NCI-H1436 treated with DMSO at 0.1 percent for 48 hours (cell line): ENCODE data around the gene ZNF77.
"Not testable (repeated sequence)": the region's sequence is repeated elsewhere in the genome, so short reads cannot be mapped to it uniquely, and the experiment has no call there.

Source experiments
- DNase-seq: peaks from one replicate; lab custom pipeline; 2025; lab: John Stamatoyannopoulos, UW

ZNF77 gene

DNA sequence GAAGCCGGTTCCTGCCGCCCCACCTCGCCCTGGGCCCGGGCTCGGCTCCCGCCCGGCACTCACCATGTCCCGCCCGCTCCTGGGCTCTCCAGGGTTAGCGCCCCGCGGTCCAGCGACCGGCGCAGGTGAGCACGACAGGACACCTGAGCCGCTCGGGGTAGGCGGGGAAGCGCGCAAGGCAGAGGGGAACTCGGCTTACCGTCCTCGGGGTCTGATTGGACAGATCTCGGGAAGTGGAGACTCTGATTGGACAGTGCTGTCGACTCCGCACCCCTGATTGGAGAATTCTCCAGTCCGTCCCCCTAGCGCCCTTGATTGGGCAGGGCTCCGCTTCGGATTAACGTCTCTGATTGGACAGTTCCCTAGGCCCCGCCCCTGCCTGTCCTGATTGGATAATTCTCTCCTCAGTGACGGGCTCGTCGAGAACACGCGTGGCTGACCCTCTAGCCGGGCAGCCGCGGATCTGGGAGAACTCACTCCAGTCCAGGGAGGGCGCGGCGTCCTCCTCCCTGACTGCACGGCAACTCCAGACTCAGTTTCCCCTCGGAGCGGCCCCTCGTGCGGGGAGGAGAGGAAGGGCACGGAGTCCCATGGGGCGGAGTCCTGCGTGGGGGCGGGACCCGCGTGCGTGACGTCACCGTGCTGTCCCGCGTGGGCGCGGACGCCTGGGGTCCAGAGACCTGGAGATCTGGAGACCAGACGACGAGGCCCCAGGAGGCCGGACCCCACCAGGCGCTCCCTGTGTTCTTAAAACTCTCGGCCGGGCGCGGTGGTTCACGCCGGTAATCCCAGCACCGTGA lies at the start of gene ZNF77:
TSS of gene ZNF77 (minus strand) at position 197 of the 800 bp plus-strand sequence. CDS start at position 66, 131 bp downstream.
- peak; percentile 98 for DNase-seq

DNA sequence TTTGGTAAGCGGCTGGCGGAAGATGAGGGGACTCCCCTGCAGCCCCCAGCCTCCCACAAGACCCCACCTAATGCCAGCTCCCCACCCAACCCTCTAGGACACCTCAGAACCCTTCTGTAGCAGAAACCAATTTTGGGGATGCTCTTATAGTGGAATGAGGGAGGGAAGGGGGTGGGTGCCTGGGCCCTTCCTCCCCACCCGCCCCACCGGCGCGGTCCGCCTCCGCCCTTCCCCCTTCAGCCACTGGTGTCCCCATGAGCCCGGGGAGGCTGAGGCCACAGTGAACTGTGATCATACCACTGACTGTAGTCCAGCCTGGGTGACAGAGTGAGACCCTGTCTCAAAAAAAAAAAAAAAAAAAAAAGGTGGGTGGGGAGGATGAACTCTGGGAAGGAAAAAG lies 48.8 kb upstream of the ZNF77 start:
- DNase-seq, result no peak

DNA sequence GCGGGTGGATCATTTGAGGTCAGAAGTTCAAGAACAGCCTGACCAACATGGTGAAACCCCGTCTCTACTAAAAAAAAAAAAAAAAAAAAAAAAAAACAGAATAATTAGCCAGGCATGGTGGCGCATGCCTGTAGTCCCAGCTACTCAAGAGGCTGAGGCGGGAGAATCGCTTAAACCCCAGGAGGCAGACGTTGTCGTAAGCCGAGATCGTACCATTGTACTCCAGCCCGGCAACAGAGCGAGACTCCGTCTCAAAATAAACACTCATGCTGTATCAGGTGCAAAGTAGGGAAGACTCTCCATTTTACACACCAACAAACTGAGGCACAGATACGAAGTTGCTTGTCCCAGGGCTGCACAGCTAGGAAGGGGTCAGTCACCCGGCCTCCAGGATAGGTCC lies 48.2 kb upstream of the ZNF77 start:
- no peak for DNase-seq

DNA sequence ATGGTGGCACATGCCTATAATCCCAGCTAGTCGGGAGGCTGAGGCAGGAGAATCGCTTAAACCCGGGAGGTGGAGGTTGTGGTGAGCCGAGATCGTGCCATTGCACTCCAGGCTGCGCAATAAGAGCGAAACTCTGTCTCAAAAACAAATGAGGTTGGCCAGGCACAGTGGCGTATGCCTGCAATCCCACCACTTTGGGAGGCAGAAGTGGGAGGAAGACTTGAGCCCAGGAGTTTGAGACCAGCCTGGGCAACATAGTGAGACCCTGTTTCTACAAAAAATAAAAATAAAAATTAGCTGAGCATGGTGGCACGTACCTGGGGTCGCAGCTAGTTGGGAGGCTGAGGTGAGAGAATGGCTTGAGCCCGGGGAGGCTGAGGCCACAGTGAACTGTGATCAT lies 47.6 kb upstream of the ZNF77 start:
- DNase-seq, result not testable (repeated sequence)

DNA sequence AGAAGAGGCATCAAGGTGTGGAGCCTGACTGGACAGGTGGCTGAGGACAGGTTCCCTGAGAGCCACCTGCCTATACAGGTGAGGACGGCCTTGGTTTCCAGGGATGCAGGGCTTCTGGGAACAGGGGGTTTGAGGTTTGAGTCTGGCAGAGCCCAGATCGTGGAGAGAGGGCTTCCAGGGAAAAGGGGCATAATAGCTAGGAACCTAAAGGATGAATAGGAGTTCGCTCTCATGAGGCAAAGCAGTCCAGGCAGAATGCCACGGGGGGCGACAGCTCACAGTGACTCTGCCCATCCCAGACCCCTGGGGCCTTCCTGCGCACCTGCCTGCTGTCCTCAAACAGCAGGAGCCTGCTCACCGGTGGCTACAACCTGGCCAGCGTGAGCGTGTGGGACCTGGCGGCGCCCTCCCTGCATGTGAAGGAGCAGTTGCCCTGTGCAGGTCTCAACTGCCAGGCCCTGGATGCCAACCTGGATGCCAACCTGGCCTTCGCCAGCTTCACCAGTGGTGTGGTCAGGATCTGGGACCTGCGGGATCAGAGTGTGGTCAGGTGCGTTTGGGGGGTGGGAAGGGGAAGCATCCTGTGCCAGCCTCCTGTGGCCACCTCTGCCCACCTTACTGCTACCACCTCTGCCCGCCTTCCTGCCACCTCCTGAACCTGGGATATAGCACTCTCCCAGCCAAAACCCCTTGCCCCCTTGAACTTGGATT lies 44.6 kb upstream of the ZNF77 start:
- no peak for DNase-seq

DNA sequence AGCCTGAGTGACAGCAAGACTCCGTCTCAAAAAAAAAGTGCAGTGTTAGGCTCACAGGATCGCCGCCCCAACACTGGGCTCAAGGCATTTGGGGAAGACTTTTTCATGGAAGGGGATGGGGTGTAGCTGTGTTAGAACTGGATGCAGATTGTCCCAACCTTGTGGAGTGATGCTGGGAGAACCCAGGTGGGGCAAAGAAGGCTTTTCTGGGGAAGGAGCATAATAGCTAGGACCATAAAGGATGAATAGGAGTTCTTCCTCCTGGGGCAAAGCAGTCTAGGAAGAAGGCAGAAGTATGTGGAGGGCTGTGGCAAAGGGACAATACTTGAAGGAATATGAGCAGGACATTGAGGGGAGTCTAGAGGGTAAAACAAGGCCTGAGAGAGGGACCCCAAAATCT lies 43.8 kb upstream of the ZNF77 start:
- DNase-seq, result no peak

DNA sequence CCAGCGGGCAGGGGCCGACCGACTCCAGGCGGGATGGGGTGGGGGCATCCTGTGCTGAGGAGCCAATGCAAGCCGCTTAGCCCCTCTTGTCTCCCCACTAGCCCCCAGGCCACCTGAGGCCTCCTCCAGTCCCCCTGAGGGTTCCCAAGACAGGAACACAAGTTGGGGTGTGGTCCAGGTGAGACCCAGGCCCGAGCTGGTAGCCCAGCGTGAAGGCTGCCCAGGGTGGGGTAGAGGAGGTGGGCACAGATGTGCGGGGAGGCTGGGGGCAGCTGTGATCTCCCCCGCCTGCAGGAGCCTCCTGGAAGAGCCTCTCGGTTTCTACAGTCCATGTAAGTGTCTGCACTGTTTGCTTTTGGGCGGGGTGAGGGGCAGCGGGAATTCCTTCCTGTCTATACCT lies 43.0 kb upstream of the ZNF77 start:
- no peak for DNase-seq

DNA sequence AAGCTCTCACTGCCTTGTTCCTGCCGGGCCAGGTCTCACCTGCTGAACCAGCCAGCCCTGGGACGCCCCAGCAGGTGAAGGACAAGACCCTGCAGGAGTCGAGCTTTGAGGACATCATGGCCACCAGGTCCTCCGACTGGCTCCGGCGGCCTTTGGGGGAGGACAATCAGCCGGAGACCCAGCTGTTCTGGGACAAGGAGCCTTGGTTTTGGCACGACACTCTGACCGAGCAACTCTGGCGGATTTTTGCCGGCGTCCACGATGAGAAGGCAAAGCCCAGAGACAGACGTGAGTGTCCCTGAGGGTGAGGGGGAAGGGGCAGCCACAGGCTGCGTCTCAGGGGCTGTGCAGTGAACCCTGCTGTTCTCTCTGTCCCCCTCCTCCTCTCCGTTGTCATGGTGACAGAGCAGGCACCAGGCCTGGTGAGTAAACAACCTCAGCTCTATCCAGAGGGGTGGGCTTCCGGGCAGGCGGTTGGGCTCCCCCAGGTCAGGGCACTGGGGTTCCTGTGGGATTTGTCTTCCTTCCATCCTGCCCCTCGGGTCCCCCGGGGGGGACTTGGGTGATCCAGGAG lies 42.3 kb upstream of the ZNF77 start:
- DNase-seq, result no peak

DNA sequence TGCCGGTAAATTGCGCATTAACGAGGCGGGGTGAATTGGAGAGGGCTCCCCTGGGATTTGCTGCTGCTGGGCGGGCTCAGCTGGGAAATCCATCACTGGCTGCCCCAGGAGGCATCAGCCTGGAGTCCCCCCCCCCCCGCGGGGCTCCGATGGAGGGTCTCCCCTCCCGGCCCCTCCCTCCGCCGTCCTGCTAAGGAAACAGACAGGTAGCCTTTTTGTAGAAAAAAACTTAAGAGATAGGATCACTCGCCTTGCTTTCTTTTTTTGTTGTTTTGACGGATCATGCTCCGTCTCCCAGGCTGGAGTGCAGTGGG lies 39.4 kb upstream of the ZNF77 start:
- DNase-seq, result no peak

DNA sequence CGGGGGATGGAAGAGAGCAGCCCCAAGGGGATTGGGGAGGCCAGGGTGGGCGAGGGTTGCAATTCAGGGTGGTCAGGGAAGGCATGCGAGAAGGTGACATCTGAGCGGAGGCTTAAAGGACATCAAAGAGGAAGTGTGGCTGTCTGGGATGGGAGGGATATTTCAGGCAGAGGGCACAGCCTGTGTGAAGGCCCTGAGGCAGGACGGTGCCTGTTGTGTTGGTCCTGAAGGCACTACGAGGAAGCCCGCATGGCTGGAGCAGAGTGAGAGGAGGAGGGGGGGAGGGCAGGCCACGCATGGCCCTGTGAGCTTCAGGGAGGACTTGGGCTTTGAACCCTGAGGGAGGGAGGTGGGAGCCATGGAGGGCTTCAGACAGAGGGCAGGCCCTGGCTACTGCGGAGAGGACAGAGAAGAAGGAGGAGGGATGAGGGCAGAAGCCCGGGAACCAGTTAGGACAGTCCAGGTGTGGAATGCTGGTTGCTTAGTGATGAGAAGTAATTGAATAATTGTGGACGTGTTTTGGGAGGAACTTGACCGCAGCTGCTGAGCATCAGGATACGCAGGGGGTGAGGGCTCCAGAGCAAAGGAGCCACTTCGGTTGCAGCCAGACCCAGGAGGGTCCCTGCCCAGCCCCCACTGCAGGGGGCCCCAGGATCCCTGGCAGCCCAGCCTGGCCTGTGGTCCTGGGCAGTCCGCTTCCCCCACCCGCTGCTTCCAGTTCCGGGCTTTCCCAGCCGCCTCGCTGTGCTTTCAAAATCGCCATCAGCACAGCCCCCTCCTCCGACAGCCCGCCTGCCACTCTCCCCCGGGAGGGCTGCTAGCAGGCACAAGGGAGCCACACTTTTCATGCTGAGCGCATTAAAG lies 38.8 kb upstream of the ZNF77 start:
- DNase-seq, result peak; percentile 89

DNA sequence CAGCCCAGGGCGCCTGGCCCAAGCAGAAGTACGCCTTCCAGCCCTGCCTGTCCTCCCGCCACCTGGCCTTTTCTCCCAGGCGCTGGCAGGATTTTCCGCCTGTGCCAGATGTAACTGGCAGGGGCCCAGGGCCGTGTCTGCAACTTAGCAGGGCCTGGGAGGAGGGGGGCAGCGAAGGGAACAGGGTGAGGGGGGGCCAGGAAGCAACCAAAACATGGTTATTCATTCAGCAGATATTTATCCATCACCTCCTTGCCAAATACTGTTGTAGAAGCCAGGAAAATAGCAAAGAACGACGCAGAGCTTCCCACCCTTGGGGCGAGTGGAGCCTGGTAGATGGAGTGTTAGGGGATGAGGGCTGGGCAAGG lies 38.2 kb upstream of the ZNF77 start:
- peak; percentile 25 for DNase-seq

DNA sequence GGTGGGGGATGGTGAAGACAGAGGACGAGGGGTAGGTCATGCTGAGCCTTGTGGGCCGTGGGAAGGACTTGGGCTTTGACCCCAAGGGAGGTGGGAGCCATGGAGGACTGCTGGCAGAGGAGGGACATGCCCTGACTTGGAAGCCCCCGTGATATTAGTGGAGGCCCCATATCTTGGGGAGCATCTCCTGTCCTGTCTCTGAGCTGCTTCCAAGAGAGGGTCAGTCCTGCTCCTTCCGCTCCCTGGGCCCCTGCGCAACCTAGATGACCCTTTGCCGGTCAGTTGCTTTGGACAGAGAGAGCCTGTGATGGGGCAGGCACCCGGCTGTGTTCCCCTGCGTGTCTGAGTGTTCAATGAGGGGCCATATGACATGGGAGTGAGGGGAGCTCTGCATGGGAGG lies 37.8 kb upstream of the ZNF77 start:
- DNase-seq, result no peak

DNA sequence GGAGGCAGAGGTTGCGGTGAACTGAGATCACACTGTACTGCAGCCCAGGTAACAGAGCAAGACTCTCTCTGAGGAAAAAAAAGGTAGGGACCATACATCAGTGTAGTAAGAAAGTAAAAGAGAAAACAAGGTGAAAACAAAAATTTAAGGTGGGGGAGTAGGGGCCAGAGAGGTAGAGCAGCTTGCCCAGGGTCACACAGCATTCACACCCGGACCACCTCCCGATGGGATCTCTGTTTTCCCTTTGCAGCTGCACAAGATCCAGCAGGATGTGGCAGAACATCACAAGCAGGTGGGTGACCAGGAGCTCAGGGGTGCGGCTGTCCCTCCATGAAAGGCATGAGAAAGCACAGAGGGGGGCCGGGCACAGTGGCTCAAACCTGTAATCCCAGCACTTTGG lies 37.1 kb upstream of the ZNF77 start:
- no peak for DNase-seq

DNA sequence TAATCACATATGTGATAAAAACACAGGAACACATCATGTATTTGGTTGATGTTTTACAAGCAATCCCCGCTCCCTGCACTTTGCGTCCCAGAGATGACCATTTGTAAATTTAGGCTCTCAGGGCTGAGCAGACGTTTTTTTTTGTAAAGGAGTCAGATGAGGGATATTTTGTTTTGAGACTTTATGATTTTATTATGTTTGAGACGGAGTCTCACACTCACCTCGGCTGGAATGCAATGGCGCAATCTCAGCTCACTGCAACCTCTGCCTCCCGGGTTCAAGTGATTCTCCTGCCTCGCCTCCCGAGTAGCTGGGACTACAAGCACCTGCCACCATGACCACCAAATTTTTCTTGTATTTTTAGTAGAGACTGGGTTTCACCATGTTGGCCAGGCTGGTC lies 34.0 kb upstream of the ZNF77 start:
- no peak for DNase-seq

DNA sequence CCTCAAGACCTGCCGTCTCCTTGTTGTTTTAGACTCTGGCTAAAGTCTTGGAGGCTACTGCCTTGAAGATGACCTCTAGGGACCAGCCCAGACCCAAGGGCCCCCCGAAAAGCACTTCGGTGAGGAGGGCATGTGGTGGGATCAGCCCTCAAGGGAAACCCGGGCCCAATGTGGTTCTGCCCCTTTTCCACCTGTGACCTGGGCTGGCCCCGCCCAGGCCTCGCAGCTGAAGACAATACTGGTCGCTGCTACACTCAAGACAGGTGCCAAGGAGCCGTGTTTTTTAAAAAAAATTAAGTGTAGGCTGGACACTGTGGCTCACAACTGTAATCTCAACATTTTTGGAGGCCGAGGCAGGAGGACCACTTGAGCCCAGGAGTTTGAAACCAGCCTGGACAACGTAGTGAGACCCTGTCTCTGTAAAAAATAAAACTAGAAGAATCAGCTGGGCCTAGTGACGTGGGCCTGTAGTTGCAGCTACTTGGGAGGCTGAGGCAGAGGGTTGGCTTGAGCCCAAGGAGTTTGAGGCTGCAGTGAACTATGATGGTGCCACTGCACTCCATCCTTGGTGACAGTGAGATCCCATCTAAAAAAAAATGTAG lies 33.5 kb upstream of the ZNF77 start:
- DNase-seq, result no peak

DNA sequence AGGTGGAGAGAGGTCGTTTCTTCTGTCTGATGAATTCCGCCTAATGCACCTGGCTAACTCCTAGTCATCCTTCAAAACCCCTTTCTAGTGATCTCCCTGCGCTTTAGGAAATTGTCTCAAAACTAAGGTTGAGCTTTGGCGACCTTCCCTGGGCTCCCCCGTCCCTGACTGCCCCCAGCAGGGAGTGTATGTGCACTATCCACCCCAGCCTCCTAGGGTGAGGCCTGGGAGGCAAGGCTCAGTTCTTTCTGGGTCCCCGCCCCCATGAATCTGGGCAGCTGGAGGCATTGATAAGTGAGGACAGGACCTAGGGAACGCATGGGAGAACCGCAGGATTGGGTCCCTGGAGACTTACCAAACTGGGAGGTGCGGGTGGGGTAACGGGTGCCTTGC lies 33.0 kb upstream of the ZNF77 start:
- no peak for DNase-seq

DNA sequence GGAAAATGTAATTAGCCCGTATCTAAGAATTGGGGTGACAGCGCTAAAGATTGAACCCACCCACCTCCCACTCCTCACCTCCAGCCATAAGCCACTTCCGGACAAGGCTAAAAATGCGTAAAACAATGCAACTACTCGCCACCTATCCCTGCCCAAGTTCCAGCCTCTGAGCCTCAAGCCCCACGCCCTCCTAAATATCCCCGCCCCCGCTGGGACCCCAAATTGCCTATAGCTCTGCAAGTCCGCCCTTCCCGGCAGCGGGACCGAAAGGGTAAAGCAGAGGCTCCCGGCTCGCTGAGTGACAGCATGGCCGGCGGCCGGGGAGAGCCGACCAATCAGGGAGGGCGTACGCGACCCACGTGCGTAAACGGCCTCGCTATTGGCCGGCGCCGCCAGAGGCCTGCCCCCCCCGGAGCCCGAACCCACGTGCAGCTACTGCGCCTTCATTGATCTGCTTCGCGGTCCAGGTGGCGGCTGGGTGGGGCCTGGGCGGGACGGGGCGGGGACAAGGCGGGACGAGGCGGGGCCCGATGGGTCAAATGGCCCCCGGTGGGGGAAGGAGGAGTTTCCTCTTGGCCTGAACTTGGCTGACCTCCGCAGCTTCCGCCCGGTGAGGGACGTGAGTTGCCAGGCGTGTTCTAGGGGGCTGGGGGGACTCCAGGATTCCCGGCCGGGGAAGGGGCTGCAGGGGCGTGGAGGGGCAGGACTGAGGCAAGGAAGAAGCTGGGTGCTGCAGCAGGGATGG lies 32.4 kb upstream of the ZNF77 start, which contains the start of gene TLE6:
TSS of gene TLE6 (plus strand) at position 564 of the 745 bp plus-strand sequence. CDS start 670 bp downstream, outside the sequence.
- DNase-seq, result peak; percentile 80

DNA sequence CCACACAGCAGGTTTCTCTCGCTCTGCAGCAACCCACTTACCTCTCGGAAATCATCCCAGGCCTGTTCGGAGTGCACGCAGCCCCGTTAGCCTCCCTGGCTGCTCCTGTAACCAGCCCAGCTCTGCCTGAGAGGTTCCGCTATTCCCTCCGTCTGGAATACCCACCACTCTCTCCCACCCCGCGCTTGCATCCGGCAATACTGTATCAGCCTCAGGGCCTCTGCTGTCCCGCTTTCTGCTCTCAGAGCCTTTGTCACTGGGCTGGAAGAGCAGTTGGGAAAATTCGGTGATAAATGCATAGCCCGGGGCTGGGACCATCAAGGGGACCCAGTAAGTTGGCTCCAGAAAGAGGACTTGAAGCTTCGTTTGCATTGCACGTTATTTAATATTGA lies 31.8 kb upstream of the ZNF77 start:
- DNase-seq, result no peak

DNA sequence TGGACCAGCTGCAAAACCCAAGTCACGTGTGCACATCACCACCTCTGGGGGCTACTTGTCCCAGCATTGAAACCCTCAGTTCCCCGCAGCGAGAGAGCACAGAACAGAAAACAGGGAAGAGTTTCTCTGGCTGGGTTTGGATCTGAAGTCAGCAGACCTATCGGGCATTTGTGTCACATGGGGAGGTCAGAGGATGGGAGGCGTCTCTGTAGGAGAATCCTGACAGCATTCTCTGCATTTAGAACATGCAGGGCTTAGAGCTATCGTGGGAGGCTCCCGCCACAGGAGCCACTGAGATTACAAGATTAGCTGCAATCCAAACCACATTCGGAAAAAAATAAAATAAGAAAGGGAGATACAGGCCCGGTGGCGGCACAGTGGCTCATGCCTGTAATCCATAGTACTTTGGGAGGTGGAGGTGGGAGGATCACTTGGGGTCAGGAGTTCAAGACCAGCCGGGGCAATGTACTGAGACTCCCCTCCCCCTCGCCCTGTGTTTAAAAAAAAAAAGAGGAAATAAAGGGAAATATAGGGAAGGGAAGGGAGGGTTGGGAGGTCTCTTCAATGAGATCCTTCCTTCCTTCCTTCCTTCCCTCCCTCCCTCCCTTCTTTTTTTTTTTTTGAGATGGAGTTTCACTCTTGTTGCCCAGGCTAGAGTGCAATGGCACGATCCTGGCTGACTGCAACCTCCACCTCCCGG lies 29.7 kb upstream of the ZNF77 start:
- DNase-seq, result no peak

DNA sequence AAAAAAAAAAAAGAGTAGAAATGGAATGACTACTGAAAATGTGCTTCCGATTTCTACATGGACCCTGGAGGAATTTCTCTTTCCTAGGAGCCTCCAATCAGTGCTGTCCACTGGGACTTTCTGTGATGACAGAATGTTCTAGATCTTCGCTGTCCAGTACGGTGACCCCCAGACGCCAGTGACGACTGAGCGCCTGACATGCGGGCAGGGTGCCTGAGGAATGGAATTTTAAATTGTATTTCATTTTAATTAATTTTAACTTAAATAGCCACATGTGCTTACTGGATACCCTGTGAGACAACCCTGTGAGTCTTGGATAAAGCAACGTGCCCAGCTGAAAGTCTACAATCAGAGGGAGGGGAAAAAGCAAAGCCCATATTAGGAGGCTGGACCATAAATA lies 28.5 kb upstream of the ZNF77 start:
- no peak for DNase-seq
